Urothelium cell line (cell line): Measurements from ENCODE around the gene MAN1A1.
"Not testable (repeated sequence)": the region's sequence is repeated elsewhere in the genome, so short reads cannot be mapped to it uniquely, and the experiment has no call there.

Experiments
- DNase-seq: peaks from one replicate; pipeline ENCODE4 v3.0.0; 2011; ENCODE audit warnings: low spot score, mixed read lengths
- FAIRE-seq: peaks from 2 replicates; lab custom pipeline; 2011; peaks lifted over from hg19 to GRCh38; lab: Jason Lieb, UNC

MAN1A1 gene

DNA sequence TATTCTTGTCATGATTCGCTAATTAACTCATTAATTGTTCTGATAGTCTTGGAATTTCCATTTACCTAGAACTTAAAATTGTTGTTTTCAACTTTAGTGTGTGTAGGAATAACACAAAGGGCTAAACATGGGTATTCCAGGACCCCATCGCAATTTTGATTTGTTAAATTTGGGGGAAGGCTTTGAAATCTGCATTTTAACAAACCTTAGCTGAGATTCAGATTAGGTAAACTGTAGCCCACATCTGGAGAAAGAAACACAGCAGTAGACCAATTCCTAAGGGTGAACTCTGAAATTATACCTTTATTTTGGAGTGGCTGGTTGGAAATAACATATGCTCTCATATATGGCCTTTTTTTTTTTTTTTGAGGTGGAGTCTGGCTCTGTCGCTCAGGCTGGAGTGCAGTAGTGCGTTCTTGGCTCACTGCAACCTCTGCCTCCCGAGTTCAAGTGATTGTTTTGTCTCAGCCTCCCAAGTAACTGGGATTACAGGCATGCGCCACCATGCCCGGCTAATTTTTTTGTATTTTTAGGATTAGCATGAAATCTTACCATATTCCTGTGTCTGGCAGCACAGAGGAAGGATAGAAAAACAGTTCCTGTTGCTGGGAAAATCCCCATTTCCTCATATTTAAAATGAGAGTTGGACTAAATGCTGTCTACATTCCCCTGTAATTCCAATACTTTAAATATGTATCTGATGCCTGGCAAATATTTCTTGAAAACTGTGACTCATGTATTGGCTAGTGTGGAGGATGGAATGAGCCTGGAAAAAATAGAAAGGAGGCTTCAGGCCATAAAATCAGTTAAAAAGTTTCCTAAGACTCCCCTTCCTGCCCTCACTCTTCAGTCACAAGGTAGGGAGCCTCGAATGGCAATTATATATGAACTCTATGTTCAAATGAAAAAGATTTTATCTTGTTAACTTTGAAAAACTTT, 174.4 kb downstream of the MAN1A1 start:
- no peak for FAIRE-seq
- DNase-seq, result no peak

DNA sequence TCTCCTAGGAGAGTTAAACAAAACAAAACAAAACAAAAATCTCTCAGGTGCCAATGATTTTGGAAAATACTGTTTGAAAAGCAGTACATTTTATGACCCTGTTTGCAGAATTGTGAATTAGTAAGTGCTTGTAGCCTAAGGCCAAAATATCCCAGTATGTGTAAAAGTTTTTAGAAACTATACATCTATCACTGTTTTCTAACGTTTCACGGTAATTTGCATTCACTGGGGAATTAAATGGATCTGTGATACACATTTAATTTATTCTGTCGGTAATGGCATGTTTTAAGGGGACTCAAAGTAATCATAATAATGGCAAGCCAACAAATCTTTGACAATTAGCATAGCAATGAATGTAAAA, 175.5 kb downstream of the MAN1A1 start:
- FAIRE-seq, result no peak
- no peak for DNase-seq

DNA sequence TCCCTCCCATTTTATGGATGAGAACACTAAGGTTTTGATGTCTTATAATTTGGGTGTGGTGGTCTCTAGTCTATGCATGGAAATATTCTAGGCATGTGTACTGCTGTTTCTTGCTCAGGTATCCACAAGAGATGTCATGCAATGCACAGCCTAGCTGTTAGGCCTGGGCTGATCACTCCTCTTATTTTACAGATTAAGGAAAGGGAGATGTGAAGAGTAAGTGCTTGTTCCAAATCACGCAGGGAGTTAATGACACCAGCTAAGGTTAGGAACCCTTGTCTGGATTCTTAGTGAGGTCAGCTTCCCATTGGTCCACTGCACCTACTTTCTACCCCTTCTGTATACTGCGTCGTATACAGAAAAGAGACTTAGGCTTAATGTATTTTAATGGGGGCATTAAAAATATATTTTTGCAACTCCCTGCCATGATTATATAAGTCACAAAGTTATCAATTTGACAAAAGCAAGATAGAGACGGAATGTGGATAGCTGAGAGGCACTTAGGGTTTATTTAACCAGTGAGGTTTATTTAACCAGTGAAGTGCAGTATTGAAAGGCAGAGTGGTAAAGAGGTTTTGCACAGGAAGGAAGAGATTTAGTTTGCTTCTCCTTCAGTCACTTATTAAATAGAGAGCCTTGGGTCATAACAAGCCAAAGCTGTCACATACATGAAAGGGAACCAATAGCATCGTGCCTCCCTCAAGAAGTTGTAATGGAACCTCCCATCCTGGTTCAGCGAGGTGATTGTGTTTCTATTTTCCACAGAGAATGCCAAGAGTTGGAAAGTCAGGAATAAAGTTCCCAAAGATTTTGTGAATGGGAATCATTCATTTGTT, 176.1 kb downstream of the MAN1A1 start:
- no peak for DNase-seq
- FAIRE-seq, result no peak

DNA sequence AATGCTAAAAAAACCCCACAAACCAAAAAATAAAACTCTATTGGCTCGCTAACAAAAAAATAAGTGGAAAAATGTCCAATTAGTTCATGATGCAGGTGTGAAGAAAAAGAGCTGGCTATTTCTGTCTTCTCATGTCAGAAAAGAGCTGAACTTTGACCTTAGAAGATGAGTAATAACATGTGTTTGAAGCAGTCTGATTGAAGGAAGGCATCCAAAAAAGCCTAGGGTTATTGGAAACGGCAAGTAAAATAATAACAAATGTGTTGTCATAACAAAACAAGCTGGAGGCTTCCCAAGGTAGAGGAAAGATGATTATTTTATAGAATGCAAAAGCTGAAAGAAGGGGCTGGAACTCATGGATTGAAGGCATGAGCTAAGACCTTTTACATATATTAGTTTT, 176.7 kb downstream of the MAN1A1 start:
- no peak for FAIRE-seq

DNA sequence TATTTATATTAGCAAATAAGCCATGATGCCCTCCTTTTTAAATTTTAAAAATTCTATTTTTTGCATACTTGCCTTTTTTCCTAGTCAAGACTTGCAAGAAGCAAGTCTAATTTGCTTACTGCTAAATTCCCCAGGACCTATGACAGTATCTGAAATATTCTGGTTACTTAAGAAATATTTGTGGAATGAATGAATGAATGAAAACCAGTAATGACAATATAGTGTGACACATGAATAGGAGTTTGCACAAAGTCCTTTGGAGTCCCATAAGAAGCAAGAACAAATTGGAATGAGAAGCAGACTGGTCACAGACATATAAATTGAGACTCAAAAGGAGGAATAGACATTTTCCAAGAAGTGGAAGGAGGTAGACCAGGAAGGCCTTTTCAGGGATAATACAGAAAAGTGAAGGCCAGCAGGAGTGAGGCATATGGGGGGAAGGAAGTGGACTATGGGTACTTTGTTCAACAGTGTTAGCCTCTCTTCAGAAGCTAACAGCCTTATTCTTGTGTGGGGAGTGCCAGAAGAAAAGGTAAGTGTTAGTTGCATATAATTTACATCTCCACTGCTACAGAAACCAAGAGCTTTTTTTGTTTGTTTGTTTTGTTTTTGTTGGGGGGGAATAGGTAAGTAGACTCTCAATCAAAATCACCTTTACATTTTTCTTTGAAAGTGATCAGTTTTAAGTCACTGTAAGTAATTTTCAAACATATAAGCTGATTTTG, 177.5 kb downstream of the MAN1A1 start:
- FAIRE-seq (no peak), DNase-seq (no peak)

More for the DNA sequence above, 176.7 kb downstream of the MAN1A1 start:
- no peak for DNase-seq

DNA sequence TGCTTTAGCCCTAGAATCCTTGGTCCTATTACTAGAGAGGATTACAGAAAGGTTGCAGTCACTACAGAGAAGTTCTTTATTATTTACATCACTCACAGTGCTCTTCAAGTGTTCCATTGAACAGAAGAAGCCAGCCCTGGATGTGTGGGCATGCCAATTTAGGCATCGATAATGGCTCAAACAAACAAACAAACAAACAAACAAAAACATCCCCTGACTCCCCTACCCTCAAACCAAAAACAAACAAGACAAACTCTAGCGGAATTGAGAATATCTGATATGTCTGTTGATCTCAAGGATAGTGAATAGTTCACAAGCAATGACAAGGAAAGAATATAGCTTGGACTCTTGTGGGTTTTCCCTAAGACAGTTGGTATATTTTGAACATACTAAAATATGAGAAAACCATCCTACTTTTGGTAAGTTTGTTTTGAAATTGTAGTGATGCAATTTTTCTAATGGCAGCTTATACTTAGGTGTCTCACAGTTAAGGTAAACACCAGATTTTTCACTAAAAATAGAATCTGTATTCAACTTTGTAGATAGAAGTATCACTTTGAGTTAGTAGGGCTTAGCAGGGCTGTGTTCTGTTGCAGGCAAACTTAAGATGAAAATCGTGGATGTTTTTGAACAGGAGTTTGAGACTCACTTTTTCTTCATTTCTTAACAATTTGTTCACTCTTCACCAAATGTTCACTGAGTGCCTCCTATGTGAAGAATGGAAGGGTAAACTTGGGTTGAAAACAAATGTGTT, 178.3 kb downstream of the MAN1A1 start:
- DNase-seq (no peak), FAIRE-seq (no peak)

DNA sequence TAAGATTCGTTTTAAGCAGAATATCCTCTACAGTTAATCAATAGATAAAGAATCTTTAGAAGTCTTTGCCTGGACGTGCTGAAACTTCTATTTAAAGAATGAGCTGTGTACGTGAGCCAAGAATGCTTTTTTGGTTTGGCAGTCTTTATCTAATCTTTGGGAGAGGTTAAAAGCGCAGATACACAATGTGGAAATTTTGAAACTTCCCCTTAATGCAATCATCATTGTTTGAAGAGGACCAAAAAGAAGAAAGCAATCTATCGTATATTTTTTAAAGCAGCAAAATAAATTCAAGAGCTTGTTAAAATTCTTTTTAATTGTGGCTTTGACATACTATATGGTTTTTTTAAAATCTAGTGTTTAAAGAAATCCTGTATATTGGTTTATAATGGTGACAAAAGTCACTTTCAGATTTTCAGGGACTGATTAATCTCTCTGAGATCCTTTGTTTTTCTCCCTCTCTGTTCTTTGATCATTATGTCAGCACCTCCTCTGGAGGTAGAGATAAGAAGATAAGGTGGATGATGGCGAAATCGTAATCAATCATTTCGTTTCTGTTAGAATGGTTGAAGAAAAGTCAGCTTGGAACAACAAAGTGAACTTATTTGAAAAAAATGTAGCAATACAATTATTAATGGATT, 179.0 kb downstream of the MAN1A1 start:
- FAIRE-seq (no peak), DNase-seq (no peak)

DNA sequence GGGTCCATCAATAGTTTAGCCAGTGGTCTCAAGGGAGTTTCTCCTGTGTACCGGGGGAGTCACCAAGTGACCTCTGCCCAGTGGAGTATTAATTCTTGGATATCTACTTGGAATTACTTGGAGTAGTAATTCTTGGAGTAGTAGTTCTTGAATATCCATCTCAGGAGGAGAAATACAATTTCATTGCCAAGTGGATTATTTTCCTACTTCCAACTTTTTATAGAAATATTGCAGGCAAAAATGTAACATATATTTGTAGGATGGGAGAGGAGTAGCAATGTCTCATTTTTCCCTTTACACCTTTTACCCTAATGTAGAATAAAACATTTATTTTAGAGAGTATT, 179.5 kb downstream of the MAN1A1 start:
- FAIRE-seq (no peak), DNase-seq (no peak)

DNA sequence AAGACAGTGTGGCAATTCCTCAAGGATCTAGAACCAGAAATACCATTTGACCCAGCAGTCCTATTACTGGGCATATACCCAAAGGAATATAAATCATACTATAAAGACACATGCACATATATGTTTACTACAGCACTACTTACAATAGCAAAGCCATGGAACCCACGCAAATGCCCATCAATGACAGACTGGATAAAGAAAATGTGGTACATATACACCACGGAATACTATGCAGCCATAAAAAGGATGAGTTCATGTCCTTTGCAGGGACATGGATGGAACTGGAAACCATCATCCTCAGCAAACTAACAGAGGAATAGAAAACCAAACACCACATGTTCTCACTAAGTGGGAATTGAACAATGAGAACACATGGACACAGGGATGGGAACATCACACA, 180.2 kb downstream of the MAN1A1 start:
- DNase-seq, FAIRE-seq: not testable (repeated sequence)

DNA sequence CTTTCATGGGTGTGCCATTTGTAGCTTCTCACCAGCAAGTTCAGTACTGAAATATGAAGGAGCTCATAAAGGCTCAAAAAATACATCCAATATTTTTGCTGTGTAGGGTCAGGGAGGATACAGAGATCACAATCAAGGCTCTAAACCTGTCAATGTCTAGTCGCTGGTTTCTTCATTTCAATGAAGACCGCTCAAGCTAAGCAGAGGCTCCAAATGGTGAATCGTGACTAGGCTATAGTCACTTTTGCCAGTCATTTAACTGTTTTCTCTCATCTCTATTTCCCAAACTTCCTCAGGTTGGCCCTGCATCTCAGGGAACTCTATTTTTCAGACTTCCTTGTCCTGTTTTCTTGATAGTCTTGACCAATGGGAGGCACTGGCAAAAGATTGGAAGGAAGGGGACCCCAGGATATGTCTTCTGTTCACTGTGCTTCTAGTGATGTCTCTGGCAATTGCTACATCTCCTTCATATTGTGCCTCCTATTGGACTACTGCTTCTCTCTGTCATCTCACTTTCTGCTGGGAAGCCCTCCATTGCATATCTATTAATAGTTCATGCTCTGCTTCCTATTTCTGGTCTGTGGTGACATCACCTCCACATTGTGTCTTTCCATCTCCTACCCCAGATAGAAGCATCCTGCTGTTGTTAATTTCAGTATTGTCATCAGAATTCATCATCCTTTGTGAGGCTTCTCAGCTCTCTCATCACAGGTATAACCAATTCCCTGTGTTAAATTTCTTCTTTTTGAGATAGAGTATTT, 183.4 kb downstream of the MAN1A1 start:
- DNase-seq, result no peak
- no peak for FAIRE-seq

DNA sequence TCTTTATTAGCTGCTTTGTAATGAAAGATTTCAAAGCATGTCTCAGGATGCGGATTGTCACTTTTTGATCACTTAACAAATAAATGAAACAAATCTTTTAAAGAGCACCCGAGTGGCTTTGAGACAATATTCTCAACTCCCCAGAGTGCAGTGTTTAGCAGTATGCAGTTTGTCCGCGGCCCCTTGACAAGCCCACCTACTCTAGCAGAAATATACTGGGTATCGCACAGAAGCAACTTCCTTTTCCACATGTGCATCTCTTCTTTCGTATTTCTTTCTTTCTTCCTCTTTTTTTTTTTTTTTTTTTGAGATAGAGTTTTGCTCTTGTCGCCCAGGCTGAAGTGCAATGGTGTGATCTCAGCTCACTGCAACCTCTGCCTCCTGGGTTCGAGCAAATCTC, 186.6 kb downstream of the MAN1A1 start:
- FAIRE-seq (no peak), DNase-seq (no peak)

DNA sequence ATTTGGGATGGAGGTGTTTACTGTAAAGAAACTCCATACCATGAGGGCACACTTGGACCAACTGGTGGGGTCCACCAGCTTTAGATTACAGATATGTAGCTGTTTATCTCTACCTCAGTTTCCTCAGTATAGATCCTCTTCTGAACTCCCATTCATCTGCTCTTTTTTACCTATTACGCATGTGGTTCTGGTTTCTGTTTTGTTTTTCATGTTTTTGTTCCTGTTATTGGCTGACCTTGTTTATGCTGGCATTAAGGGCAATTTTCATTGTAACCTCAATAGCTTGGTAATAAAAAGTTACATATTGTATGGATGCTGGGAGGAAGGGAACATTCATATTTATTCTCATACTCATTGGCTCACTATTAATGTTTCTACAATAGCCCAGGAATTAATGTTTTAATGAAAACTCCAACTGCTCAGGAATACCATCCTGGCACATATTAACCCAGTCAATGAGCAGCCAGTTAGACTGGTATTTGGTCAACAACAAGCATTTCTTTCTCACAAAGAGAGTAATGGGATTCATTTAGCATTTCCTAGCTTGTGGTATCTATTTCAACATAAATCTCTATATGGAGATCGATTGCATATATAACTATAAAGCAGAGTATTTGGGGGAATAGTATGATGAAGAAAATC, 187.3 kb downstream of the MAN1A1 start:
- FAIRE-seq, result no peak

DNA sequence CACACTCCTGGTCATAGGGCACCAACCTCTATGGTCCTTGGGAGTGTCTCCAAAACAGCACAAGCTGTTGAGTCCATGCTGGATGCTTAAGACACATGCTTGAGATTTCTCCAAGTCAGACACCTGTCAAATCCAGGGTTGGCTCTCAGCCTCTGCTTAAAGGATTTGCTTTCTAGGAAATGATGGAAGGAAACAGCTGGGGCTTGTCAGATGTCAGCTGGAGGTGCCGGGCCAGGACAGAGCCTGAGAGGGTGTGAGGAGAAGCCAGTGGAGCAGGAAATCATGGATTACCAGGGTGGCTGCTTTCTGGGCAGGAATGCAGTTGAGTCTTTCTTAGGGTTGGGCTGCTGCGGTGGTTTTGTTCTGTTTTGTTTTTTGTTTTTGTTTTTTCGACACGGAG, 188.1 kb downstream of the MAN1A1 start:
- DNase-seq (no peak), FAIRE-seq (no peak)

More for the DNA sequence above, 187.3 kb downstream of the MAN1A1 start:
- DNase-seq, result no peak

DNA sequence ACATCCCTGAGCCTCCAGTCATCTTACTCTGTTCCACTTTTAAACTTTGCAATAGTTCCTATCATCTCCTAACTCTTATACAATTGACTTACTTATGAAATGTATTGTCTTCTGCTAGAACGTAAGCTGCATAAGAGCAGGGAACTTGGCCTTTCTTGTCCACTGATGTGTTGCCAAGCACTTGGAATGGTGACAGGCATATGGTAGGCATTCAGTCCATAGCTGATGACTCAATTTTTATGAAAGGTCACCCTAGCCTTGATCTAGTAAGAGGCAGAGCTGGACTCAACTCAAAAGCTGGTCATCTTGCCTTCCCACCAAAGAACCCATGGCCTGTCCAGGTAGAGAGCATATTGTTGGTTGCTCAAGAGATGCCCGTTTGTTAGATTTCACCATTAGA, 188.7 kb downstream of the MAN1A1 start:
- no peak for FAIRE-seq
- DNase-seq, result no peak

DNA sequence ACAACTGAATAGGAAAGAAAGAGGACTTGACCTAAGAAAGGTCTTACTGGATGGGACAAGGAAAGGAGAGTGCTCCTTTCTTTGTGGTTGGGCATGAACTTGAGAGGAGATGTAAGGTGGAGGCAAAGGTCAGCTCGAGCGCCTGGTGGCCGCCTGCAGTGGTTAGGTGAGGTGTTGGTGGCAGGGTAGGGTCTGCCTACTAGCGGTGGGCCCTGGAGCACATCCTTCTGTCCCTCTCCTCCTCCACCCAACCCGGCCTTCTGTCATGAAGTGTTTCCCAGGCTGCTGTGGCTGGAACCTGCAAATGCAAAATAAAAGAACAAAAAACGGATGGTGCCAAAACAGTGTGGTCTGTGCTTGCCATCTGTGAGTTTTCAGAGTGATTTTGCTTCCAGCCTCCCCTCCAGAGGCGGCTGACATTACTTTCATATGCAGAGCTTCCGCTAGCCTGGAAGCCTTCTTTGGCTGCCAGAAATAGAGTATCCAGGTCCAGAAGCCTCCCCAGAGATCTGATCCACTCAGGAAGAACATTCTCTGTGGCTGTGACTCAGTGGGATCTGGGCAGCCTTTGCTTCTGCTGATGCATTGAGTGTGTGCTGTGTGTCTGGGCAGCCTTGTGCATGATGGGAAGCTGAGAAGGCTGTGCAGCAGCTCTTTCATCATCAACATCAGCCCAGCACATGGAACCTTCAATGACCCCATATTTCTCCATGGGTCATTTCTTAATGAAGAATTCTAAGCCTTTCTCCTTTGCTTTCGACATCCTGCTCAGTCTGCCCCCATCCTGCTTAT, 191.3 kb downstream of the MAN1A1 start:
- FAIRE-seq (no peak), DNase-seq (no peak)

DNA sequence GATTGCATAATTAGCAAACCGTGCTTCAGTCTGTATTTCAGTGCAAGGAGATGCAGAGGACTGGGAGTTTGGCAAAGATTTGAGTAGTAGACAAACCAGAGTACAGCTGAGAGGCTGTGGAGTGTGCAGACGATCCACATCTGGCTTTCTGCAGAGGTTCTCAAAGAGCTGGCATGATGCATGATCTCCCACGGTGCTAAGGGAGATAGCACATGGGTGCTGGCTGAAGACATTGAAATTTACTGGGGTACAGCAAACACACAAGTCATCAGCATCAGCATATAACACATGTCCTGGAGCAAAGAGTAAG, 192.1 kb downstream of the MAN1A1 start:
- DNase-seq (no peak), FAIRE-seq (no peak)

DNA sequence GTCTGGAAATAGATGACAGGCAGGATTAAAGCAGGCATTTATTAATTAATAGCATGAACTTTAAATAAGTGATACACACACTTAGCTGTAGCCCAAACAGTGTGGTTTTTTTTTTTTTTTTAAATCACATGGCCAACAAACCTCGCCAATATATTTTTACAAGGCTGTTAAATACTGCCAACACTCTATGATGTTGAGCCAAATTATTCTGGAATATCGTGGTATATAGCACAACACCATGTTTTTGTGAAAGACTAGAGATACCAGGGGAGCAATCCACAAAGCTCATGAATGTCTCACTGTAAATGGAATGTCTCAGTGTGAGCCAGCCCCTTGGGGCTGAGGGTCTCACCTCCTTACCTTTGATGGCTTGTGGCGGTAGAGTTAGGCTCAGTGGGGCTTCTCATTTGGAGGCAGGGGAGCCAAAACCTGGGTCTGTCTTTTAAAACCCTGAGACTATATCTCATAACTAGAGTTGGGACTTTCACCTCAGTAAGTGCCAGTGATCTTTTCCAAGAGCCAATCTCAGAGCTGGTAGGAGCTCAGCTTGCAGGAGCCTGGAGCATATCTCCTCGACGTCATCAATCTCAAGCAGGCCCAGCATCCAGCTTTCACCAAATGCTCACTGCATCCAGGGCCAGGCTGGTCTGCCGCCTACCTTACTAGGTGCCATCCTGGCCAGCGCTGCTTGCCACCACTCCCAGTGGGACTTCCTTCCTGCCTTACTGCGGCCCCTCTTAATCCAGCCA, 192.6 kb downstream of the MAN1A1 start:
- FAIRE-seq, result no peak

DNA sequence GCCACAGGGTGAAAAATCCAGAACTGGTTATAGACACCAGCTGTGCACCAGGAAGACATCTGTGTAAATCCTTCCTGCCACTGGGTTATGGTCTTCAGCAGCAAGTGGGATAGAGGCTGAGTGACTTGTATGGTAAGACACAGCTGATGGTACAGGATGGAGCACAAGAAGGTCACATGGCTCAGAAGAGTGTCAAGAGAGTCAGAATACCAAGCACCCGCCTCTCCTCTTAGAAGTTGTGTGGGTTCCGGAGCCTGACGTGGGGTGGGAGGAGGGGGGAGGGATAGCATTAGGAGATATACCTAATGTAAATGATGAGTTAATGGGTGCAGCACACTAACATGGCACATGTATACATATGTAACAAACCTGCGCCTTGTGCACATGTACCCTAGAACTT, 193.5 kb downstream of the MAN1A1 start:
- not testable (repeated sequence) for DNase-seq, FAIRE-seq

More for the DNA sequence above, 192.6 kb downstream of the MAN1A1 start:
- no peak for DNase-seq
